PC-9 (cell line): Measurements from ENCODE around the gene ARFGEF3. TPM values are rescaled to one million over a fixed set of nuclear protein-coding genes. Genes with fewer than 3 reads are reported as not detected.

Source experiments
- BruUV-seq: library from RNA; stranded (reverse); fragments of 400-500 nt; replicated peaks from 2 replicates; lab custom pipeline; 2021; lab: Mats Ljungman, UMichigan
- CTCF ChIA-PET: fragments of 300-600 bp; sonication (Branson Sonifier 250); formaldehyde crosslinking; loops from one replicate; lab custom pipeline; 2022; ENCODE audit warnings: antibody characterized with exemption; lab: Charles Lee
- POLR2A ChIA-PET: fragments of 300-600 bp; sonication (Branson Sonifier 250); formaldehyde crosslinking; loops from one replicate; lab custom pipeline; 2022; ENCODE audit warnings: antibody characterized with exemption; ENCODE audit not compliant: unreplicated experiment; lab: Charles Lee
- DNase-seq, 2 experiments: peaks; one replicate each; pipeline versions ENCODE4 v3.0.0 to v3.0.0-alpha.2; 2015 to 2022; ENCODE audit warnings: mixed read lengths in 1 of 2
- H2AFZ ChIP-seq: fragments of 200-600 bp; sonication (generic); 2 replicates; pipeline ENCODE4 v1.8.1; 2017; ENCODE audit warnings: antibody characterized with exemption
- H3F3A ChIP-seq: fragments of 200-600 bp; sonication (generic); 2 replicates; pipeline ENCODE4 v1.8.1; 2017; ENCODE audit warnings: antibody characterized with exemption, mild to moderate bottlenecking, low read depth; ENCODE audit not compliant: insufficient read depth
- H3K27ac ChIP-seq: fragments of 200-600 bp; sonication (generic); 2 replicates; pipeline ENCODE4 v1.6.1; 2016; ENCODE audit warnings: mixed run types
- H3K27me3 ChIP-seq: fragments of 200-600 bp; sonication (generic); 2 replicates; pipeline ENCODE4 v1.6.1; 2016; ENCODE audit warnings: low read depth, mixed run types; ENCODE audit not compliant: insufficient read depth
- H3K36me3 ChIP-seq: fragments of 200-600 bp; sonication (generic); 2 replicates; pipeline ENCODE4 v1.6.1; 2016; ENCODE audit warnings: low read depth, mixed run types
- H3K4me1 ChIP-seq: fragments of 200-600 bp; sonication (generic); replicated peaks from 2 replicates; pipeline ENCODE4 v1.6.1; 2016; ENCODE audit warnings: mixed run types; ENCODE audit not compliant: insufficient read depth
- H3K4me2 ChIP-seq: fragments of 200-600 bp; sonication (generic); 2 replicates; pipeline ENCODE4 v1.6.1; 2017; ENCODE audit warnings: mixed run types
- H3K4me3 ChIP-seq: fragments of 200-600 bp; sonication (generic); 2 replicates; pipeline ENCODE4 v1.6.1; 2016; ENCODE audit warnings: mixed run types
- H3K79me2 ChIP-seq: fragments of 200-600 bp; sonication (generic); 2 replicates; pipeline ENCODE4 v1.6.1; 2017; ENCODE audit warnings: low read depth, mixed run types
- H3K9me2 ChIP-seq: fragments of 200-600 bp; sonication (generic); 2 replicates; pipeline ENCODE4 v1.8.1; 2017; ENCODE audit warnings: mild to moderate bottlenecking; ENCODE audit not compliant: insufficient read depth
- H3K9me3 ChIP-seq: fragments of 200-600 bp; sonication (generic); 2 replicates; pipeline ENCODE4 v1.8.1; 2016; ENCODE audit warnings: low read depth; ENCODE audit not compliant: insufficient read depth
- H4K20me1 ChIP-seq: fragments of 200-600 bp; sonication (generic); 2 replicates; pipeline ENCODE4 v1.8.1; 2017; ENCODE audit not compliant: insufficient read depth
- EZH2 ChIP-seq: fragments of 200-600 bp; sonication (generic); IDR thresholded peaks from 2 replicates; pipeline ENCODE4 v1.8.0; 2017; ENCODE audit warnings: antibody characterized with exemption, low read depth
- intact Hi-C: fragments of 100-400 bp; cut with micrococcal nuclease; formaldehyde crosslinking; loops from one replicate; pipeline ENCODE4 v1.10.0; 2022; ENCODE audit not compliant: unreplicated experiment
- total RNA-seq: library from RNA; stranded (reverse); gene quantifications from 2 replicates; pipeline ENCODE4 v1.2.3, GENCODE V29; 2021
- TF ChIP-seq, protein P1 (sequence below): fragments of 200-600 bp; sonication (generic); conservative IDR thresholded peaks from 2 replicates; pipeline ENCODE4 v1.6.1; 2017; ENCODE audit warnings: mixed run types, antibody characterized with exemption, mild to moderate bottlenecking, moderate library complexity

Gene ARFGEF3
- total RNA-seq, 1 experiment from 2014 or later, result 9.9 TPM

DNA sequence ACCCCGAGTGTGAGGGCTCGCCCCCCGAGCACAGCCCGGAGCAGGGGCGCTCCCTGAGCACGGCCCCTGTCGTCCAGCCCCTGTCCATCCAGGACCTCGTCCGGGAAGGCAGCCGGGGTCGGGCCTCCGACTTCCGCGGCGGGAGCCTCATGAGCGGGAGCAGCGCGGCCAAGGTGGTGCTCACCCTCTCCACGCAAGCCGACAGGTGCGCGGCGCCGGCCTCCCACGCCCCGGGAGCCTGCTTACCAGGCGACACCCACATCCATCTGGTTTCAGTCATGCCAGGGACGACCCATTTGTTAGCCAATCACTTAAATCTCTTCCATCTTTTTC is 130.1 kb downstream of the ARFGEF3 start:
- no peak overlapping the region for H3K4me2 ChIP-seq
- ChIA-PET POLR2A (no interaction called here), CTCF (no interaction called here)
- H2AFZ ChIP-seq, result no peak overlapping the region
- no peak overlapping the region for H3K4me3 ChIP-seq
- peaks cover 32% of the 10 kb centered on the region for H3K36me3 ChIP-seq
- H3K27ac ChIP-seq, result no peak overlapping the region
- no TSS peak for BruUV-seq
- TF ChIP-seq, protein P1, sequence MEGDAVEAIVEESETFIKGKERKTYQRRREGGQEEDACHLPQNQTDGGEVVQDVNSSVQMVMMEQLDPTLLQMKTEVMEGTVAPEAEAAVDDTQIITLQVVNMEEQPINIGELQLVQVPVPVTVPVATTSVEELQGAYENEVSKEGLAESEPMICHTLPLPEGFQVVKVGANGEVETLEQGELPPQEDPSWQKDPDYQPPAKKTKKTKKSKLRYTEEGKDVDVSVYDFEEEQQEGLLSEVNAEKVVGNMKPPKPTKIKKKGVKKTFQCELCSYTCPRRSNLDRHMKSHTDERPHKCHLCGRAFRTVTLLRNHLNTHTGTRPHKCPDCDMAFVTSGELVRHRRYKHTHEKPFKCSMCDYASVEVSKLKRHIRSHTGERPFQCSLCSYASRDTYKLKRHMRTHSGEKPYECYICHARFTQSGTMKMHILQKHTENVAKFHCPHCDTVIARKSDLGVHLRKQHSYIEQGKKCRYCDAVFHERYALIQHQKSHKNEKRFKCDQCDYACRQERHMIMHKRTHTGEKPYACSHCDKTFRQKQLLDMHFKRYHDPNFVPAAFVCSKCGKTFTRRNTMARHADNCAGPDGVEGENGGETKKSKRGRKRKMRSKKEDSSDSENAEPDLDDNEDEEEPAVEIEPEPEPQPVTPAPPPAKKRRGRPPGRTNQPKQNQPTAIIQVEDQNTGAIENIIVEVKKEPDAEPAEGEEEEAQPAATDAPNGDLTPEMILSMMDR, result no peak
- no peak for TF ChIP-seq EZH2
- no peak for DNase-seq
- H4K20me1 ChIP-seq, result no peaks in the 10 kb centered on the region
- no peaks in the 10 kb centered on the region for H3K79me2 ChIP-seq
- H3F3A ChIP-seq, result peaks cover 13% of the 10 kb centered on the region; the same call in 1 of the 2 replicates
- no peaks in the 10 kb centered on the region for H3K9me2 ChIP-seq
- intact Hi-C loops, result no loop called here
- H3K9me3 ChIP-seq, result no peaks in the 10 kb centered on the region
- H3K27me3 ChIP-seq, result no peaks in the 10 kb centered on the region
- H3K4me1 ChIP-seq, result peaks cover 21% of the 10 kb centered on the region

- Histone ChIP-seq H3K4me2 (no peak overlapping the region), H4K20me1 (no peaks in the 10 kb centered on the region), H3K4me1 (peaks cover 18% of the 10 kb centered on the region), H3K9me3 (no peaks in the 10 kb centered on the region), H2AFZ (no peak overlapping the region), H3K9me2 (no peaks in the 10 kb centered on the region), H3K4me3 (no peak overlapping the region), H3K27ac (no peak overlapping the region), H3K27me3 (no peaks in the 10 kb centered on the region), H3K36me3 (peaks cover 30% of the 10 kb centered on the region), H3K79me2 (no peaks in the 10 kb centered on the region), H3F3A (peaks cover 12% of the 10 kb centered on the region; the same call in 1 of the 2 replicates)
- DNase-seq, result no peak
- TF ChIP-seq, protein P1, result no peak
- TF ChIP-seq EZH2, result no peak
- no TSS peak for BruUV-seq
- intact Hi-C loops, result no loop called here
- CTCF ChIA-PET, result no interaction called here
- POLR2A ChIA-PET, result no interaction called here
Measured at GRCh38 chr6:138292482-138292881, 130.7 kb downstream of the ARFGEF3 start.

DNA sequence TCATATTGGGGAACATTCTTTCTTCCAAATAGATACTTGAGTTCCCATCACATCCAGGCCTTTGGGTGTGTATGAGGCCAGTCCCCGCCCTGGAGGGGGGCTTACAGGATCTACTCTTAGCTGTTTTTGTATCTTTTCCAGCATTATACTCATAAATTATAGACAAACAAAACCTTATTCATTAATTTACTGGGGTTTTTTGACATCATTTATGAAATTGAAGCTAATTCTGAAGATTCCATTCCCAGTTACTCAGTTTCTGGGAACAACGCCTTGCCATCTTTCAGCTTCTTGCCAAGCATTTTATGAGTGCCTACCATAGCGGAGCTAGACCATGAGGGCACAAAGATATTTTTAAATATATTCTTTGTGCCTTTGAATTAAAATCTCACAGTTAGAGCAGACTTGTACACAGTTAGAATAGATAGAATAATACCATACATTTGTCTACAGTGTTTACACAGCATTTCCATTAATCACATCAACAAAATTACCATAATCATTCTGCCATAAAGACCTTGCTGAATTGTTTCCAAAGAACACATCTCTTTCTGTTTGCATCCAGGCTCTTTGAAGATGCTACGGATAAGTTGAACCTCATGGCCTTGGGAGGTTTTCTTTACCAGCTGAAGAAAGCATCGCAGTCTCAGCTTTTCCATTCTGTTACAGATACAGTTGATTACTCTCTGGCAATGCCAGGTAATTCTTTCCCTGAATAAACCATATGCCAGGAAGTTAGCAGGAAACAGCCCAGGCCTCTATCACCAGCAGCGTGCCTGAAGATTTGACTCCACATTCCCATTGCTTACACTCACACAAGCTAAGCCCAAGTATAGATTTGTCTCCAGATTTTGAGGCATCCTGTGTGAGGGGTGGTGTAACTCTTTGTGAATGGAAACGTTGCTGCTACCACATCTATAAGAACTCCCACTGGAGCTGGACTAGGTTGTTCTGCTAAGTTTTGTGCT is 132.0 kb downstream of the ARFGEF3 start:
- Histone ChIP-seq H3K9me2 (no peaks in the 10 kb centered on the region), H4K20me1 (no peaks in the 10 kb centered on the region)

More for the DNA sequence above, 132.0 kb downstream of the ARFGEF3 start:
- Histone ChIP-seq H3K9me3 (no peaks in the 10 kb centered on the region), H3K4me3 (no peak overlapping the region), H3K27ac (no peak overlapping the region), H3K4me1 (peaks cover 6% of the 10 kb centered on the region), H3K27me3 (no peaks in the 10 kb centered on the region), H2AFZ (no peak overlapping the region), H3K36me3 (peaks cover 29% of the 10 kb centered on the region), H3K79me2 (no peaks in the 10 kb centered on the region), H3K4me2 (no peak overlapping the region), H3F3A (no peaks in the 10 kb centered on the region)
- no peak for DNase-seq
- intact Hi-C loops, result no loop called here
- BruUV-seq, result no TSS peak
- POLR2A ChIA-PET, result no interaction called here
- no peak for TF ChIP-seq EZH2
- TF ChIP-seq, protein P1, result no peak
- CTCF ChIA-PET, result no interaction called here
